ENCODE measurements around the gene DDX28.
"Not testable (repeated sequence)": the region's sequence is repeated elsewhere in the genome, so short reads cannot be mapped to it uniquely, and the experiment has no call there.

DDX28 gene

DNA sequence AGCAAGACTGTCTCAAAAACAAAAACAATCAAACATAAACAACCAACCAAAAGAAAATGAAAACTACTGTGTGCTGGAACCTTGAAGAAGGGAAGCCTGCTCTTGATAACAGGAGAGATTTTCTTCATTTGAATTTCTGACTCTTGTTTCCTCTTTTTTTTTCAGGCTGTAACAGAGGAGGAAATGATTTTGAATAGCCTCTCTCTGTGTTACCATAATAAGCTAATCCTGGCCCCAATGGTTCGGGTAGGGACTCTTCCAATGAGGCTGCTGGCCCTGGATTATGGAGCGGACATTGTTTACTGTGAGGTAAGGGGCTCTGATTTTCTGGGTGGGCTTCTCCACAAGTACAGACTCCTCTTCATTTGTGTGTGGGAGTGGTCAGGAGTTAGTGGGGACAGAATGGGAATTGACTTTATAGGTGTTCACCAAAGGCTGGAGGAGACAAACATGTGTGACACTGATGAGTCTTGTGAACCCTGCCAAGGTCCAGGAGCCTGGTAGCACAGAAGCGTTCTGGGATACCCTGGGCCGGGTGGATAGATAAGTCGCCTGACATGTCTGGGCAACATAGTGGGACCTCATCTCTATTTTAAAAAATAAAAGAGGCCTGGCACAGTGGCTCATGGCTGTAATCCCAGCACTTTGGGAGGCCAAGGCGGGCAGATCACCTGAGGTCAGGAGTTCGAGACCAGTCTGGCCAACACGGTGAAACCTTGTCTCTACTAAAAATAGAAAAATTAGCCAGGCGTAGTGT, 15.0 kb upstream of the DDX28 start:
- DNase-seq = no peak

- no peak for DNase-seq
Observed at GRCh38 chr16:68035227-68035626, 12.2 kb upstream of the DDX28 start.

DNA sequence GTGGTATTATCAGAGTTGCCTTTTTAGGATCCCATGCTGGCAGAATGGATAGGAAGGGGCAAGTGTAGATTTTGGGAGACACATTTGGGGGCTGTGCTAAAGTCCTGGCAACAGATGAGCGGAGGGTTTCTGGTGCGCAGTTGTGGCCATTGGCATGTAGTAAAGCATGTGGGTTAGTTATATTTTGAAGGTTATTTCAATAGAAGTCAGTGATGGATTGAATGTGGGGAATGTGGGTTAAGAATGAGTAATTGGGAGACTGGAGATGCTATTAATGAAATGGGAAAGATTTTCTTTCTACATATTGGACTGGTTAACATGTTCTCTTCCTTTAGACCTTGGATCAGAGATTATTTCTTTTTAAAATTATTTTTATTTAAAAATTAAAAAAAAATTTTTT, 10.1 kb upstream of the DDX28 start:
- no peak for DNase-seq

- no peak for DNase-seq
Observed at GRCh38 chr16:68031951-68032350, 8.9 kb upstream of the DDX28 start.

DNA sequence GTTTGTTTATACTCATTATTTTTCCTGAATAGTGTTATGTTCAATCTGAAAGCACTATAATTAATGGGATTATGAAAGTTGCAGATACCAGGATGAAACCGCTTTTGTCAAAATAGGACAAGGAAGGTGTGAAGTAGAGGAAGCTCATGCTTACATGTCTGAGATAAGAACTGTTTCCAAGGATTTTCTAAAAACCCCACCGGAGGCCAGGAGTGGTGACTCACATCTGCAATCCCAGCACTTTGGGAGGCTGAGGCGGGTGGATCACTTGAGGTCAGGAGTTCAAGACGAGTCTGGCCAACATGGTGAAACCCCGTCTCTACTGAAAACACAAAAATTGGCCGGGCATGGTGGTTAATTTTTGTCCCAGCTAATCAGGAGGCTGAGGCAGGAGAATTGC, 7.1 kb upstream of the DDX28 start:
- not testable (repeated sequence) for DNase-seq

DNA sequence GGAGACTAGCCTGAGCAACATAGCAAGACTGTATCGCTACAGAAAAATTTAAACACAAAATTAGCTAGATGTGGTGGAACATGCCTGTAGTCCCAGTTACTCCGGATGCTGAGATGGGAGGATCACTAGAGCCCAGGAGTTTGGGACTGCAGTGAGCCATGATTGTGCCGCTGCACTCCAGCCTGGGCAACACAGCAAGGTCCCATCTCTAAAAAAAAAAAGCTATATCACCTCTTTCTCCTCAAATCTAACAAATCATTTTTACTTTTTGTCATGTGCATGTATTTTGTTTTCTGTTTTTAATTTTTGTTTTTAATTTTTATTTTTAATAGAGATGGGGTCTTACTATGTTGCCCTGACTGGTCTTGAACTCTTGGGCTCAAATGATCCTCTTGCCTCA, 6.0 kb upstream of the DDX28 start:
- DNase-seq = no peak

- DNase-seq = no peak
Observed at GRCh38 chr16:68022278-68022727, 729 bp downstream of the DDX28 start.

DNA sequence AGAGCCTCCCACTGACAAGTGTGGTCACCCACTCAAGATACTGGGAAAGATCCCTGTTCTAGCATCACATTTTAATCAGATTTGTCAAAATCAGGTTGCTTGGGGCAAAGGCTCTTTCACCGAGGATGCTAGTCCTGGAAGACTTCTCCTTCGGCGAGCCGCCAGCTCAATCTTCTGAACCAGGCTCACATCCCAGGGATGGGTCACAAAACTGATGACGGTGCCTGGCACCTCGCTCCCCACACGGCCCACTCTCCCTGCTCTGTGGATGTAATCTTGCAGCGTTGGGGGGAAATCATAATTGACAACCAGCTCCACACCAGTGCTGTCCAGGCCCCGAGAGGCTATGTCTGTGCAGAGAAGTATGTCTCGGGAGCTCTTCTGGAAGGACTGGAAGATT, 1.5 kb downstream of the DDX28 start:
- no peak for DNase-seq

DNA sequence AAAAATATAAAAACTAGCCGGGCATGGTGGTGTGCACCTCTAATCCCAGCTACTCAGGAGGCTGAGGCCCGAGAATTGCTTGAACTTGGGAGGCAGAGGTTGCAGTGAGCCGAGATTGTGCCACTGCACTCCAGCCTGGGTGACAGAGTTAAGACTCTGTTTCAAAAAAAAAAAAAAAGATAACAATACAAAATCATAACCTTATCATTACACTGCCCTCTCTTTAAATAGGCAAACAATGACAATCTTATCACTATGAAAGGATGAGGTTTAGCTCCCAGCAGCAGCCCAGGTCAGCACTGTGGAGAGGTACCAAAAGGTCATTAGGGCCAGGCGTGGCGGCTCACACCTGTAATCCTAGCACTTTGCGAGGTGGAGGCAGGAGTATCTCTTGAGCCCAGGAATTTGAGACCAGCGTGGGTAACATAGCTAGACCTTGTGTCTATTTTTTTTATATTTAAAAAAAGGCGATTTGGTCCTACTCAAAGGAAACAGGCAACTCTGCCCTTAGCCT, 3.8 kb downstream of the DDX28 start:
- no peak for DNase-seq

GRCh38 chr16:68015681-68016080, 7.4 kb downstream of the DDX28 start, which contains the start of gene DPEP2NB:
DPEP2NB (minus strand) TSS chr16:68015911; CDS start chr16:68015770, 141 bp downstream.
- no peak for DNase-seq

DNA sequence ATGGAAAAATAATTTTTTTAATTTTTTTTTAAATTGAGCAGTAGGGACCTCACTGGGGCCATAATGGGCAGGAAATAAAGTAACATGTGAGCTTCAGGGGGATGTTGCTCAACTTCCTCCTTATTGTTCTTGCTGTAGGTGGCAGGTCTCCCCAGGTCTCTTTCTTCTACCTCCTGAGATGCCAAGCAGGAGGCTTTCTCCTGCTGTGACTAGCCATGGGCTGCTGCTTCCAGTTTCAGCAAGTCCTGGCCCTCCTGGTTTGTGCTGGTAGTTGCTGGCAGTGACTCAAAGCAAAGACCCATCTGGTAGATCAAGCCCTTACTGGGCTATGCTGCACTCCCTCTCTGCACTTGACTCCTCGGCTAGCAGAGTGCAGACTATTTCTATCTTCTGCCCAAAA, 9.6 kb downstream of the DDX28 start:
- DNase-seq = no peak

- DNase-seq = not testable (repeated sequence)
Observed at GRCh38 chr16:68009872-68010271, 13.2 kb downstream of the DDX28 start.

GRCh38 chr16:68009157-68009735, 13.8 kb downstream of the DDX28 start:
- DNase-seq = no peak

GRCh38 chr16:68005786-68006286, 17.2 kb downstream of the DDX28 start:
- no peak for DNase-seq

GRCh38 chr16:68005211-68005610, 17.8 kb downstream of the DDX28 start:
- no peak for DNase-seq

DNA sequence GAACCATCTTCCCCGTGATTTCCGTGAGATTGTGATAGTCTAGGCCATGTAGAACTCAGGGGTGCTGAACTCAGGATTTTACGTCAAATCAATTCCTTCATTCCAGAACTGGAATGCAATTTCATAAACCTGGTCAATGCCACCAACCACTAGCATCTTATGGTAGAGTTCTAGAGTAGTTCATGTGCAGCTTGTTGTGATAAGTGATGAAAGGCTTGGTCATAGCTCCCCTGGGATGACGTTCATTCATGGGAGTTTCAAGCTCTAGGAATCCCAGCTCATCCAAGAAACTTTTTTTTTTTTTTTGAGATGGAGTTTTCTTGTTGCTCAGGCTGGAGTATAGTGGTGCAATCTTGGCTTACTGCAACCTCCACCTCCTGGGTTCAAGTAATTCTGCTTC, 20.0 kb downstream of the DDX28 start:
- no peak for DNase-seq

- DNase-seq = no peak
Observed at GRCh38 chr16:68000450-68000849, 22.6 kb downstream of the DDX28 start.

- DNase-seq = no peak
Observed at GRCh38 chr16:67999985-68000384, 23.0 kb downstream of the DDX28 start.

DNA sequence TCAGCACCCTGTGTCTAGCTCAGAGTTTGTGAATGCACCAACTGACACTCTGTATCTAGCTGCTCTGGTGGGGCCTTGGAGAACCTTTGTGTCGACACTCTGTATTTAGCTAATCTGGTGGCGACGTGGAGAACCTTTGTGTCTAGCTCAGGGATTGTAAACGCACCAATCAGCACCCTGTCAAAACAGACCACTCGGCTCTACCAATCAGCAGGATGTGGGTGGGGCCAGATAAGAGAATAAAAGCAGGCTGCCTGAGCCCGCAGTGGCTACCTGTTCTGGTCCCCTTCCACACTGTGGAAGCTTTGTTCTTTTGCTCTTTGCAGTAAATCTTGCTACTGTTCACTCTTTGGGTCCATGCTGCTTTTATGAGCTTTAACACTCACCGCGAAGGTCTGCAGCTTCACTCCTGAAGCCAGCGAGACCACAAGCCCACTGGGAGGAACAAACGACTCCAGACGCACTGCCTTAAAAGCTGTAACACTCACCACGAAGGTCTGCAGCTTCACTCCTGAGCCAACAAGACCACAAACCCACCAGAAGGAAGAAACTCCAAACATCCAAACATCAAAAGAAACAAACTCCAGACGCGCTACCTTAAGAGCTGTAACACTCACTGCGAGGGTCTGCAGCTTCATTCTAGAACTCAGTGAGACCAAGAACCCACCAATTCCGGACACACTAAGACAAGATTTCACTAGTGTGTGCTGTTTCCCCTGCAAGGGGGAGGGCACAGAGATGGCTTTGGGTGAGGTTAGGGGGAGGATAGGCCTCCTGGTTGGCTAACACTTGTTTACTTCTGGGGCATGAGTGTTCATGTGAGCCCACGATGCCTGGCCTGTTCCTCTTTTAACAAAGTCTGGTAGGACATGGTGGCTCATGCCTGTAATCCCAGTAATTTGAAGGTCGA, 24.0 kb downstream of the DDX28 start, which contains the start of gene DPEP2:
Gene DPEP2 (minus strand): TSS at position 706 of the 910 bp plus-strand sequence. CDS start 6,272 bp downstream, outside the sequence.
- not testable (repeated sequence) for DNase-seq

DNA sequence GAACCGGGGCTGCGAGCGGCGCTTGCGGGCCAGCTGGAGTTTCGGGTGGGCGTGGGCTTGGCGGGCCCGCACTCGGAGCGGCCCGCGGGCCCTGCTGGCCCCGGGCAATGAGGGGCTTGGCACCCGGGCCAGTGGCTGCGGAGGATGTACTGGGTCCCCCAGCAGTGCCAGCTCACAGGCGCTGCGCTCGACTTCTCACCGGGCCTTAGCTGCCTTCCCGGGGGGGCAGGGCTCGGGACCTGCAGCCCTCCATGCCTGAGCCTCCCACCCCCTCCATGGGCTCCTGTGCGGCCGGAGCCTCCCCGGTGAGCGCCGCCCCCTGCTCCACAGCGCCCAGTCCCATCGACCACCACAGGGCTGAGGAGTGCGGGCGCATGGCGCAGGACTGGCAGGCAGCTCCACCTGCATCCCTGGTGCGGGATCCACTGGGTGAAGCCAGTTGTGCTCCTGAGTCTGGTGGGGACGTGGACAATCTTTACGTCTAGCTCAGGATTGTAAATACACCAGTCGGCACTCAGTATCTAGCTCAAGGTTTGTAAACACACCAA, 24.7 kb downstream of the DDX28 start:
- DNase-seq = not testable (repeated sequence)

DNA sequence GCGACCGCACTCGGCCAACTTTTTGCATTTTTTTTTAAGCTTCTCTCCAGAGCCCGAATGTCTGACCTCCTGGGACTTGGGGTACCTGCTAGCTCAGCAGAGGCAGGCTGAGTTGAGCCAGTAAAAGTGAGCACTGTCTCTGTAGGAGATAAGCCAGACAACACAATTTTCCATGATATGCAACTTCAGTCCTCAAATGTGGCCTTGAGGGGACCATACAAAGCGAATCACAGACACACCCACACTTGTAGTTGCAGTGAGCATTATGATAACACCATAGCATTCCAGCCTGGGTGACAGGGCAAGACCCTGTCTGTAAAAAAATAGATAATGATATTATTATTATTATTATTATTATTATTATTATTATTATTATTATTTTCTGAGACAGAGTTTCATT, 26.4 kb downstream of the DDX28 start:
- no peak for DNase-seq

DNA sequence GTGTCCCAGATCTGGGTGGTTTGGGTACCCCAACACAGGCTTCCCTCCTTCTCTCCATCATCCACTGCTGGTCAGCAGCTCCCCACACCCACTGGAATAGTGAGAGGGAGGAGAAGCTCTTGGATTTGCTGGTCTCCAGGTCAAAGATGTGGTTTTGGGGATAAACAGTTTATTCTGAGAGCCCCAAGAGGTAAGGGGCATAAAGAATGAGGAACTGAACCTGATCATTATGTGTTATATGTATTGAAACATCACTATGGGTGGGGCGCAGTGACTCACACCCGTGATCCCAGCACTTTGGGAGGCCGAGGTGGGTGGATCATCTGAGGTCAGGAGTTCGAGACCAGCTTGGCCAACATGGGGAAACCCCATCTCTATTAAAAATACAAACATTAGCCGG, 27.6 kb downstream of the DDX28 start:
- no peak for DNase-seq

GRCh38 chr16:67994040-67994408, 29.0 kb downstream of the DDX28 start:
- DNase-seq = not testable (repeated sequence)
